K562 (cell line): ENCODE data around the gene IDH2. TPM values are rescaled to one million over a fixed set of nuclear protein-coding genes. Genes with fewer than 3 reads are reported as not detected.

Experiments used
- ATAC-seq: fragments of 200-7000 bp; cut with Tn5 transposase; 3 replicates; pipeline ENCODE4 v1.9.1; 2020; ENCODE audit warnings: moderate library complexity
- BruUV-seq: library from RNA; stranded (reverse); fragments of 400-500 nt; replicated peaks from 2 replicates; lab custom pipeline; 2021; lab: Mats Ljungman, UMichigan
- CTCF ChIA-PET: fragments of 300-600 bp; formaldehyde crosslinking; extraction: SDS; loops from one replicate; lab custom pipeline; 2021; ENCODE audit warnings: low intra/inter-chr PET ratio; lab: Yijun Ruan, JAX
- POLR2A ChIA-PET: fragments of 300-600, 350-650 bp; sonication (Branson Sonifier 250); formaldehyde crosslinking; extraction: SDS; loops from one replicate; lab custom pipeline; 2021; ENCODE audit warnings: antibody characterized with exemption, inconsistent platforms; lab: Yijun Ruan, JAX
- DNase-seq, 4 experiments: peaks; one replicate each; pipeline versions ENCODE4 v3.0.0 to v3.0.0-alpha.2; 2011 to 2018; ENCODE audit warnings: low spot score in 3 of 4, mixed read lengths in 3 of 4; ENCODE audit errors: extremely low read depth in 1 of 4
- FAIRE-seq: peaks from 2 replicates; lab custom pipeline; 2011; peaks lifted over from hg19 to GRCh38; lab: Jason Lieb, UNC
- H2AFZ ChIP-seq: 2 replicates; pipeline ENCODE4 v1.6.0; 2011; ENCODE audit warnings: low read depth, low read length, control low read depth, inconsistent platforms
- H3K27ac ChIP-seq: fragments of 200-600 bp; 3 replicates; pipeline ENCODE4 v1.8.0; 2011; ENCODE audit warnings: low read depth, mild to moderate bottlenecking, control low read depth, inconsistent platforms, low read length, moderate library complexity, mixed read lengths; ENCODE audit errors: extremely low read depth
- H3K27me3 ChIP-seq, 2 experiments: fragments of 300-600 bp in 1 of 2; 2 replicates in 1 of 2; 3 replicates in 1 of 2; pipeline versions ENCODE4 v1.6.0 to v1.8.0; 2011; ENCODE audit warnings: inconsistent platforms in 2 of 2, low read length in 2 of 2, mild to moderate bottlenecking in 1 of 2, mixed read lengths in 1 of 2, moderate library complexity in 1 of 2; ENCODE audit not compliant: control insufficient read depth in 2 of 2, insufficient read depth in 2 of 2
- H3K36me3 ChIP-seq: fragments of 300-600 bp; 3 replicates; pipeline ENCODE4 v1.8.0; 2011; ENCODE audit warnings: mild to moderate bottlenecking, low read length, inconsistent platforms; ENCODE audit not compliant: control insufficient read depth, insufficient read depth
- H3K4me1 ChIP-seq, 2 experiments: fragments of 200-600 bp in 1 of 2; replicated peaks in 1 of 2; 2 replicates in 1 of 2; 3 replicates in 1 of 2; pipeline versions ENCODE4 v1.5.1 to v1.8.0; 2011; ENCODE audit warnings: inconsistent platforms in 2 of 2, low read length in 2 of 2, mild to moderate bottlenecking in 1 of 2, mixed read lengths in 1 of 2, moderate library complexity in 1 of 2; ENCODE audit not compliant: control insufficient read depth in 2 of 2, insufficient read depth in 2 of 2
- H3K4me2 ChIP-seq: 2 replicates; pipeline ENCODE4 v1.6.1; 2011; ENCODE audit warnings: low read length, control low read depth, inconsistent platforms, mixed read lengths; ENCODE audit not compliant: insufficient read depth
- H3K4me3 ChIP-seq: fragments of 200-600 bp; sonication (generic), shearing (Covaris generic); 2 replicates; pipeline ENCODE4 v1.5.1; 2016; ENCODE audit warnings: control low read depth, inconsistent platforms
- H3K79me2 ChIP-seq: fragments of 200-600 bp; 3 replicates; pipeline ENCODE4 v1.8.0; 2011; ENCODE audit warnings: low read length, inconsistent platforms; ENCODE audit not compliant: control insufficient read depth, insufficient read depth
- H3K9ac ChIP-seq, 2 experiments: 2 replicates each; pipeline versions ENCODE4 v1.6.0 to v1.6.1; 2011; ENCODE audit warnings: low read depth in 2 of 2, low read length in 2 of 2, control low read depth in 1 of 2, inconsistent platforms in 1 of 2, mild to moderate bottlenecking in 1 of 2, mixed read lengths in 1 of 2; ENCODE audit not compliant: insufficient read depth in 1 of 2
- H3K9me1 ChIP-seq: one replicate; pipeline ENCODE4 v1.6.0; 2011; ENCODE audit warnings: inconsistent platforms, mild to moderate bottlenecking, low read length, moderate library complexity; ENCODE audit not compliant: control insufficient read depth, insufficient read depth
- H3K9me3 ChIP-seq: replicated peaks from 2 replicates; pipeline ENCODE4 v1.5.1; 2011; ENCODE audit warnings: low read depth, low read length, inconsistent platforms; ENCODE audit not compliant: control insufficient read depth, insufficient read depth
- H4K20me1 ChIP-seq: replicated peaks from 2 replicates; pipeline ENCODE4 v1.6.1; 2011; ENCODE audit warnings: low read length, inconsistent platforms, mixed read lengths; ENCODE audit not compliant: control insufficient read depth, insufficient read depth
- ARNT ChIP-seq, 2 experiments: fragments of 450-650 bp; IDR thresholded peaks; 2 replicates each; pipeline ENCODE4 v1.6.1; 2016; ENCODE audit warnings: mild to moderate bottlenecking in 1 of 2
- NCOR1 ChIP-seq: fragments of 450-650 bp; IDR thresholded peaks from 2 replicates; pipeline ENCODE4 v1.6.1; 2016; ENCODE audit warnings: mild to moderate bottlenecking, moderate library complexity
- NFXL1 ChIP-seq: fragments of 450-650 bp; formaldehyde crosslinking; IDR thresholded peaks from 2 replicates; pipeline ENCODE4 v1.4.0; 2021; ENCODE audit warnings: mild to moderate bottlenecking
- SMAD2 ChIP-seq: fragments of 150-350 bp; IDR thresholded peaks from 2 replicates; pipeline ENCODE4 v1.6.1; 2014; ENCODE audit warnings: low read depth, mild to moderate bottlenecking, low read length
- TBP ChIP-seq: optimal IDR thresholded peaks from 2 replicates; pipeline ENCODE3; 2011; ENCODE audit warnings: low read depth, low read length, improper control_type of control experiment
- YBX1 ChIP-seq: fragments of 450-650 bp; IDR thresholded peaks from 2 replicates; pipeline ENCODE4 v1.7.1; 2016; ENCODE audit warnings: mild to moderate bottlenecking
- ZBED1 ChIP-seq: IDR thresholded peaks from 2 replicates; pipeline ENCODE4 v1.6.1; 2014
- ZEB2 ChIP-seq: fragments of 450-650 bp; IDR thresholded peaks from 2 replicates; pipeline ENCODE4 v1.6.1; 2016
- ZNF77 ChIP-seq: fragments of 250-450 bp; sonication (Bioruptor Pico); IDR thresholded peaks from 2 replicates; pipeline ENCODE4 v1.5.0; 2020
- WGBS: fragments of 100-300 bp; shearing (Covaris generic); methylation state at CpG from one replicate; pipeline ENCODE4 v1.1.6; 2016; ENCODE audit warnings: low coverage, mixed read lengths; ENCODE audit not compliant: insufficient coverage; ENCODE audit errors: missing lambda C conversion rate; 5-methylcytosine and 5-hydroxymethylcytosine counted together
- in situ Hi-C: fragments of 300-500 bp; cut with MboI; formaldehyde crosslinking; loops from 4 replicates; pipeline ENCODE4 v1.15.0; 2018; ENCODE audit warnings: inconsistent platforms, mixed read lengths
- intact Hi-C: fragments of 100-400 bp; cut with micrococcal nuclease; formaldehyde crosslinking; loops from 2 replicates; pipeline ENCODE4 v1.14.2; 2022
- polyA plus RNA-seq, 8 experiments: library from polyadenylated mRNA; depleted of rRNA in 4 of 8; stranded (reverse) in 5 of 8; unstranded in 3 of 8; fragments of >200 nt; fragmentation: Nextera tagmentation in 2 of 8; fragmentation: Illumina TruSeq in 1 of 8; extraction: Ambion mirVana in 2 of 8; extraction: Trizol in 1 of 8; gene quantifications; 2 replicates each; pipeline versions ENCODE4 v1.2.1 to v1.2.3, GENCODE V29; 2011 to 2014; ENCODE audit warnings: inconsistent platforms in 1 of 8, missing spikeins in 1 of 8
- total RNA-seq, 7 experiments: library from RNA; depleted of rRNA in 6 of 7; stranded (reverse); fragments of >200 nt in 6 of 7; fragmentation: Illumina TruSeq in 2 of 7; extraction: Trizol in 2 of 7; gene quantifications; 2 replicates each; pipeline versions ENCODE4 v1.2.1 to v1.2.3, GENCODE V29; 2011 to 2021; ENCODE audit warnings: low replicate concordance in 1 of 7
- TF ChIP-seq, protein P1 (sequence below): fragments of 200-800 bp; sonication (Bioruptor generic); IDR thresholded peaks from 2 replicates; pipeline ENCODE4 v1.6.1; 2017; ENCODE audit warnings: missing genetic modification characterization, missing compliant biosample characterization
- TF ChIP-seq, protein P2 (sequence below): fragments of 250-450 bp; sonication (Bioruptor Pico); IDR thresholded peaks from 2 replicates; pipeline ENCODE4 v1.5.0; 2021; ENCODE audit warnings: mild to moderate bottlenecking, borderline replicate concordance
- TF ChIP-seq, protein P3 (sequence below): fragments of 250-450 bp; sonication (Bioruptor Pico); IDR thresholded peaks from 2 replicates; pipeline ENCODE4 v1.8.0; 2022; ENCODE audit warnings: inconsistent platforms, mild to moderate bottlenecking, moderate library complexity, borderline replicate concordance

Gene IDH2
- total and polyA plus RNA-seq, 9 of the 15 experiments (the other 6 are each of a cell fraction or from before 2014, with no cell fraction given), result 0.70 to 99.9 (median 59.2) TPM

DNA sequence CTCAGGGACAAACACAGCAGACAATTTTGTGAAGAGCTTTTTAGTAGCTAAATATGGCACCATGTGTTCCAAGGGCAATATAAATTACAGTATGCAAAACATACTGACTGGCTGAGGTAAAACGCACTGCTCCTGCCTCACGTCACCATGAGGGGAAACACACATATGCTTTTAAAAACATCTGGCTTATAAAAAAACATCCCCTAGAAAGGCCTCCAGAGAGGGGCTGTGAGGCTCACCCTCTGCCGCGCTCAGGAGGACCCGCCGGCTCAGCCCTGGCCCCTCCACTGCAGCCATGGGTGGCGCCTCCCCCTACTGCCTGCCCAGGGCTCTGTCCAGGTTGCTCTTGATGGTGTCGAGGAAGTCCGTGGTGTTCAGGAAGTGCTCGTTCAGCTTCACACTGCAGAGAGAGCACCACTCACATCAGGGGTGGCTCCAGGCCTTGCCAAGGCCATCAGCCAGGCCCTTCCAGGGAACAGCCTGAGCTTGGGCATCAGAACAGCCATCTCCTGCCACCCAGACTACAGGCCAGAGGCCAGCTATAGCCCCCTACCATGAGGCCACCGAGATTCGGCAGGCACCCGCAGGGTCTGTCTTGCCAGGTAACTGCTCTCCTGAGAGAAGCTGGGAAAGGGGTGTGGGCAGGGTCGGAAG is 18.2 kb downstream of the IDH2 start:
- ChIA-PET CTCF (no interaction called here), POLR2A (interaction anchor here (0.6 to 1.5 kb wide), 2 partner anchors 18 to 174 kb away, joined by 3 to 4 read pairs; partner anchors contain the start of gene IDH2)
- in situ Hi-C loops (no loop called here), intact Hi-C loops (no loop called here)
- H3K9me3 ChIP-seq, result no peaks in the 10 kb centered on the region
- no TSS peak for BruUV-seq
- TF ChIP-seq ZBED1 (no peak), NFXL1 (CRISPR knock-in tag) (no peak), NCOR1 (no peak), ZNF77 (CRISPR knock-in tag) (no peak), SMAD2 (no peak), TBP (no peak), YBX1 (no peak), ARNT (IDR thresholded peaks at IDR 0.05) (no peak), ZEB2 (no peak)
- TF ChIP-seq, protein P1, sequence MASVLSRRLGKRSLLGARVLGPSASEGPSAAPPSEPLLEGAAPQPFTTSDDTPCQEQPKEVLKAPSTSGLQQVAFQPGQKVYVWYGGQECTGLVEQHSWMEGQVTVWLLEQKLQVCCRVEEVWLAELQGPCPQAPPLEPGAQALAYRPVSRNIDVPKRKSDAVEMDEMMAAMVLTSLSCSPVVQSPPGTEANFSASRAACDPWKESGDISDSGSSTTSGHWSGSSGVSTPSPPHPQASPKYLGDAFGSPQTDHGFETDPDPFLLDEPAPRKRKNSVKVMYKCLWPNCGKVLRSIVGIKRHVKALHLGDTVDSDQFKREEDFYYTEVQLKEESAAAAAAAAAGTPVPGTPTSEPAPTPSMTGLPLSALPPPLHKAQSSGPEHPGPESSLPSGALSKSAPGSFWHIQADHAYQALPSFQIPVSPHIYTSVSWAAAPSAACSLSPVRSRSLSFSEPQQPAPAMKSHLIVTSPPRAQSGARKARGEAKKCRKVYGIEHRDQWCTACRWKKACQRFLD (CRISPR knock-in tag), result no peak
- TF ChIP-seq, protein P2, sequence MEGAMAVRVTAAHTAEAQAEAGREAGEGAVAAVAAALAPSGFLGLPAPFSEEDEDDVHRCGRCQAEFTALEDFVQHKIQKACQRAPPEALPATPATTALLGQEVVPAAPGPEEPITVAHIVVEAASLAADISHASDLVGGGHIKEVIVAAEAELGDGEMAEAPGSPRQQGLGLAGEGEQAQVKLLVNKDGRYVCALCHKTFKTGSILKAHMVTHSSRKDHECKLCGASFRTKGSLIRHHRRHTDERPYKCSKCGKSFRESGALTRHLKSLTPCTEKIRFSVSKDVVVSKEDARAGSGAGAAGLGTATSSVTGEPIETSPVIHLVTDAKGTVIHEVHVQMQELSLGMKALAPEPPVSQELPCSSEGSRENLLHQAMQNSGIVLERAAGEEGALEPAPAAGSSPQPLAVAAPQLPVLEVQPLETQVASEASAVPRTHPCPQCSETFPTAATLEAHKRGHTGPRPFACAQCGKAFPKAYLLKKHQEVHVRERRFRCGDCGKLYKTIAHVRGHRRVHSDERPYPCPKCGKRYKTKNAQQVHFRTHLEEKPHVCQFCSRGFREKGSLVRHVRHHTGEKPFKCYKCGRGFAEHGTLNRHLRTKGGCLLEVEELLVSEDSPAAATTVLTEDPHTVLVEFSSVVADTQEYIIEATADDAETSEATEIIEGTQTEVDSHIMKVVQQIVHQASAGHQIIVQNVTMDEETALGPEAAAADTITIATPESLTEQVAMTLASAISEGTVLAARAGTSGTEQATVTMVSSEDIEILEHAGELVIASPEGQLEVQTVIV (CRISPR knock-in tag), result no peak
- TF ChIP-seq, protein P3, sequence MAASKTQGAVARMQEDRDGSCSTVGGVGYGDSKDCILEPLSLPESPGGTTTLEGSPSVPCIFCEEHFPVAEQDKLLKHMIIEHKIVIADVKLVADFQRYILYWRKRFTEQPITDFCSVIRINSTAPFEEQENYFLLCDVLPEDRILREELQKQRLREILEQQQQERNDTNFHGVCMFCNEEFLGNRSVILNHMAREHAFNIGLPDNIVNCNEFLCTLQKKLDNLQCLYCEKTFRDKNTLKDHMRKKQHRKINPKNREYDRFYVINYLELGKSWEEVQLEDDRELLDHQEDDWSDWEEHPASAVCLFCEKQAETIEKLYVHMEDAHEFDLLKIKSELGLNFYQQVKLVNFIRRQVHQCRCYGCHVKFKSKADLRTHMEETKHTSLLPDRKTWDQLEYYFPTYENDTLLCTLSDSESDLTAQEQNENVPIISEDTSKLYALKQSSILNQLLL (CRISPR knock-in tag), result no peak
- H3K4me3 ChIP-seq, result no peak overlapping the region
- ATAC-seq, result no peak
- no peak overlapping the region for H2AFZ ChIP-seq
- H3K9ac ChIP-seq, result no peak overlapping the region
- H3K4me1 ChIP-seq, result peaks cover 0 to 31% of the 10 kb centered on the region in 2 experiments; a peak in 2 of 5 replicates
- 0 out of 2 replicates have a peak, but pooled peaks cover 5% of the 10 kb centered on the region for H4K20me1 ChIP-seq
- 70% methylated on average over 14 of the region's 14 CpGs for WGBS
- no peaks in the 10 kb centered on the region for H3K27me3 ChIP-seq
- H3K36me3 ChIP-seq, result peaks cover 40% of the 10 kb centered on the region; the same call in 2 of the 3 replicates
- no peak for FAIRE-seq
- H3K27ac ChIP-seq, result no peak overlapping the region
- no peaks in the 10 kb centered on the region for H3K9me1 ChIP-seq
- H3K4me2 ChIP-seq, result no peak overlapping the region
- H3K79me2 ChIP-seq, result no peaks in the 10 kb centered on the region
- DNase-seq, result no peak
